GM18520 (cell line): ENCODE data around the gene EXOC5.

Source experiments
- ATAC-seq: cut with Tn5 transposase; IDR thresholded peaks from one replicate; pipeline ENCODE4 v1.9.1; 2021; ENCODE audit not compliant: unreplicated experiment

The EXOC5 gene

GRCh38 chr14:57169901-57170300 lies 98.8 kb downstream of the EXOC5 start:
- no peak for ATAC-seq

- no peak for ATAC-seq
Observed at GRCh38 chr14:57168138-57168679, 100.5 kb downstream of the EXOC5 start.

DNA sequence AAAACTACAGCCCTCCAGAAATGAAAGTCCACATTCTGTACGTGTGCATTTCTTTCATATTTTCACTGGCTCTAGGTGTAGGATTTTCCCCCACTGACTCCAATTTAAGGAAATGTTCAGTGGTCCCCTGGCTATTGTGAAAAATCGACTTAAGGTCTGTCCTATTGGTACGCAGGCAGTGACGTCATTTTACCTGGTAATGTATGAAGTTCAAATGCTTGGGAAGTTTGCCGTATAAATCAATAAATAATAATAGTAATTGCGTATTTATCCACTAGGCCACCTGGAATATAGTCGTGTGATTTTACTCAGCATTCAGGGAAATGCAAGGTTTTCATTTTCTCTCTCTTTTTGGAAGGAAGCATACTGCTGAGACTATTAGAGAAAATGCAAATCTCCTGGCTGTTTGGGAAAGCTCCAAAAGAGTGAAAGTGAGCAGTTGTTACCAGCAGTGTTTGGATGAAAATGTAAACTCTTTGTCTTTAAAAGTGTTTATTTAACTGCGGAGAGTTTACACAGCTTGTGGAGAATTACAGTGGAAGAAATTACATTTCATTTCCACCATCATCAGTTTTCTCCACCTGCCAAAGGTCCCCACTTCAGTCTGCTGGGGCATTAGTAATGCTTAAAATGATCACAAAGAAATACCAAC lies 107.0 kb downstream of the EXOC5 start:
- no peak for ATAC-seq

DNA sequence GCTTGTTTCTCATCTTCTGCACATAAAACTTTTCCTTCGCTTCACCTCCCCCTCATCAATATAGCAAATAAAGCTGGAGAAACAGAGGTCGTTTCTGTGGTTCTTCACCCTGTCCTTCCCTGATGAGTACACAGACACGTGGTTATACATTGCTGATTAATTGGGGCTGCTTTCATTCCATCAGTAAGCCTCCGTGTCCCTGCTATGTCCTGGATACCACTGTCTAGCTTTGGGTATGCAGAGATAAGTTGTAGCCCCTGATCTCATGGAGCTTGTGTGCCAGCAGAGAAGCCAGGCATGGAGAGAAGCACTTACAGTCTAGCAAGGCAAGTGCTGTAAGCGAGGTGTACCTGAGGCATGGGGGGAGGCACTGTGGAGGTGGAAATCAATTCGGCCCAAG lies 108.4 kb downstream of the EXOC5 start:
- ATAC-seq: no peak

- ATAC-seq: no peak
Observed at GRCh38 chr14:57153286-57153685, 115.4 kb downstream of the EXOC5 start.
